OCI-LY7 (cell line): ENCODE measurements around the gene CD55.

Experiments used
- CTCF ChIP-seq: fragments of 200-600 bp; sonication (generic); conservative IDR thresholded peaks from 2 replicates; pipeline ENCODE4 v1.5.1; 2014; ENCODE audit warnings: mild to moderate bottlenecking, antibody characterized with exemption, low read length, moderate library complexity, mixed read lengths
- EZH2phosphoT487 ChIP-seq: fragments of 200-600 bp; sonication (generic); IDR thresholded peaks from 2 replicates; pipeline ENCODE4 v1.6.1; 2018; ENCODE audit warnings: low read depth, borderline replicate concordance, mild to moderate bottlenecking, mixed run types, antibody characterized with exemption, low read length, moderate library complexity, mixed read lengths

GRCh38 chr1:207313131-207313530, 8.3 kb upstream of the CD55 start:
- TF ChIP-seq CTCF (no peak), EZH2phosphoT487 (no peak)
